Neural crest cell (in vitro differentiated cells): ENCODE data around the gene CDKN2A. TPM values are rescaled to one million over a fixed set of nuclear protein-coding genes. Genes with fewer than 3 reads are reported as not detected.

Experiments
- DNase-seq: peaks from one replicate; pipeline ENCODE4 v3.0.0; 2021; ENCODE audit warnings: low read depth, mixed read lengths, low spot score
- H3K27ac Mint-ChIP-seq: one replicate; pipeline ENCODE4 v1.8.0; 2021; ENCODE audit warnings: mild to moderate bottlenecking, mixed read lengths; ENCODE audit not compliant: unreplicated experiment
- H3K27me3 Mint-ChIP-seq: 2 replicates; pipeline ENCODE4 v1.8.0; 2021; ENCODE audit warnings: low read depth, mild to moderate bottlenecking, mixed read lengths
- H3K36me3 Mint-ChIP-seq: 2 replicates; pipeline ENCODE4 v1.8.0; 2021; ENCODE audit warnings: low read depth, mild to moderate bottlenecking, mixed read lengths
- H3K4me1 Mint-ChIP-seq: 2 replicates; pipeline ENCODE4 v1.8.0; 2021; ENCODE audit warnings: mixed read lengths
- H3K4me3 Mint-ChIP-seq: one replicate; pipeline ENCODE4 v1.8.0; 2021; ENCODE audit warnings: mild to moderate bottlenecking, mixed read lengths
- H3K9me3 Mint-ChIP-seq: 2 replicates; pipeline ENCODE4 v1.8.0; 2021; ENCODE audit warnings: mixed read lengths
- CTCF ChIP-seq: fragments of 200-600 bp; sonication (generic); conservative IDR thresholded peaks from 2 replicates; pipeline ENCODE4 v1.5.0; 2021; ENCODE audit warnings: antibody characterized with exemption, mild to moderate bottlenecking
- total RNA-seq: library from RNA; stranded (reverse); gene quantifications from 2 replicates; pipeline ENCODE4 v1.2.1, GENCODE V29; 2021

Gene CDKN2A
- total RNA-seq, 1 donor from 2014 or later = 0.68 TPM

- H3K4me1 Mint-ChIP-seq = peaks cover 6% of the 10 kb centered on the region
- no peak for DNase-seq
- H3K4me3 Mint-ChIP-seq = no peak overlapping the region
- H3K36me3 Mint-ChIP-seq = no peaks in the 10 kb centered on the region
- TF ChIP-seq CTCF = no peak
- H3K27ac Mint-ChIP-seq = no peak overlapping the region
- H3K27me3 Mint-ChIP-seq = peaks cover 9% of the 10 kb centered on the region
- no peaks in the 10 kb centered on the region for H3K9me3 Mint-ChIP-seq
These were observed 37.6 kb upstream of the CDKN2A start for GRCh38 chr9:22031655-22032411.

GRCh38 chr9:22030101-22030598 is 36.0 kb upstream of the CDKN2A start:
- Mint-ChIP-seq H3K27me3 (peaks cover 7% of the 10 kb centered on the region), H3K36me3 (no peaks in the 10 kb centered on the region), H3K9me3 (no peaks in the 10 kb centered on the region), H3K4me1 (peaks cover 6% of the 10 kb centered on the region), H3K4me3 (no peak overlapping the region), H3K27ac (no peak overlapping the region)
- TF ChIP-seq CTCF = no peak
- no peak for DNase-seq

- DNase-seq = no peak
- peaks cover 10% of the 10 kb centered on the region for H3K27me3 Mint-ChIP-seq
- H3K9me3 Mint-ChIP-seq = no peaks in the 10 kb centered on the region
- no peaks in the 10 kb centered on the region for H3K36me3 Mint-ChIP-seq
- no peak overlapping the region for H3K4me3 Mint-ChIP-seq
- H3K27ac Mint-ChIP-seq = no peak overlapping the region
- TF ChIP-seq CTCF = no peak
- peaks cover 6% of the 10 kb centered on the region for H3K4me1 Mint-ChIP-seq
These were observed 35.0 kb upstream of the CDKN2A start for GRCh38 chr9:22029231-22029630.

GRCh38 chr9:22028394-22028793 is 34.2 kb upstream of the CDKN2A start:
- Mint-ChIP-seq H3K9me3 (no peaks in the 10 kb centered on the region), H3K4me1 (peaks cover 6% of the 10 kb centered on the region)

GRCh38 chr9:22026696-22027095 is 32.5 kb upstream of the CDKN2A start:
- Mint-ChIP-seq H3K4me3 (no peak overlapping the region), H3K4me1 (peaks cover 6% of the 10 kb centered on the region), H3K36me3 (no peaks in the 10 kb centered on the region), H3K27ac (no peak overlapping the region), H3K27me3 (peaks cover 25% of the 10 kb centered on the region), H3K9me3 (peaks cover 3% of the 10 kb centered on the region)
- no peak for DNase-seq
- no peak for TF ChIP-seq CTCF

More at GRCh38 chr9:22028394-22028793, 34.2 kb upstream of the CDKN2A start:
- Mint-ChIP-seq H3K4me3 (no peak overlapping the region), H3K27me3 (peaks cover 13% of the 10 kb centered on the region), H3K36me3 (no peaks in the 10 kb centered on the region), H3K27ac (no peak overlapping the region)
- TF ChIP-seq CTCF = no peak
- DNase-seq = no peak
